ENCODE results near the gene TEDC2.

TEDC2 gene

GRCh38 chr16:2458887-2459646 is 842 bp upstream of the TEDC2 start:
- Histone ChIP-seq H3K36me3 (ENCODE audit: control insufficient read depth in 4 of 4, insufficient read depth in 4 of 4, low read length in 3 of 4) (peaks cover 6 to 56% (median 32%) of the 10 kb centered on the region in 4 experiments), H3K4me1 (ENCODE audit: control extremely low read depth in 1 of 4, control insufficient read depth in 4 of 4, insufficient read depth in 4 of 4, low read length in 3 of 4) (peaks cover 0 to 20% (median 17%) of the 10 kb centered on the region in 4 experiments), H3K4me3 (ENCODE audit: control insufficient read depth in 1 of 7, extremely low read depth in 1 of 7, insufficient read depth in 4 of 7, low read depth in 2 of 7, low read length in 6 of 7) (peak overlapping the region; percentile 25 to 76 (median 69)), H3K9me3 (ENCODE audit: control extremely low read depth in 1 of 5, control insufficient read depth in 4 of 5, insufficient read depth in 2 of 5, low read depth in 1 of 5, low read length in 4 of 5) (no peaks in the 10 kb centered on the region), H3K27me3 (replicated peaks in 2 of 5; ENCODE audit: control insufficient read depth in 4 of 5, insufficient read depth in 5 of 5, low read length in 4 of 5) (no peaks in the 10 kb centered on the region), H3K27ac (ENCODE audit: insufficient read depth in 1 of 2, low read depth in 1 of 2, low read length in 2 of 2, poor library complexity in 1 of 2, severe bottlenecking in 2 of 2) (peak overlapping the region in 1 of 2 experiments; percentile 34)
- no peak for DNase-seq
- CTCF ChIA-PET: interaction anchor here (1.0 to 1.4 kb wide), 2 partner anchors 13 to 42 kb away, joined by 3 to 6 read pairs; no protein-coding TSS in a partner anchor
- 44% methylated on average over 16 of the region's 18 CpGs for WGBS (ENCODE audit: insufficient coverage)
- POLR2A ChIA-PET: interaction anchor here (0.7 kb wide), 1 partner anchor 16 kb away, joined by 3 read pairs; the partner anchor contains the start of gene TBC1D24

GRCh38 chr16:2460391-2460713 is 443 bp downstream of the TEDC2 start:
- H3K9me3 ChIP-seq (ENCODE audit: control extremely low read depth in 1 of 5, control insufficient read depth in 4 of 5, insufficient read depth in 2 of 5, low read depth in 1 of 5, low read length in 4 of 5): no peaks in the 10 kb centered on the region
- H3K27me3 ChIP-seq (replicated peaks in 2 of 5; ENCODE audit: control insufficient read depth in 4 of 5, insufficient read depth in 5 of 5, low read length in 4 of 5): no peaks in the 10 kb centered on the region
- no peak overlapping the region for H3K27ac ChIP-seq (ENCODE audit: insufficient read depth in 1 of 2, low read depth in 1 of 2, low read length in 2 of 2, poor library complexity in 1 of 2, severe bottlenecking in 2 of 2)
- peak overlapping the region; percentile 20 to 76 (median 69) for H3K4me3 ChIP-seq (ENCODE audit: control insufficient read depth in 1 of 7, extremely low read depth in 1 of 7, insufficient read depth in 4 of 7, low read depth in 2 of 7, low read length in 6 of 7)
- ChIA-PET POLR2A (interaction anchor here (0.8 kb wide), 1 partner anchor 13 kb away, joined by 3 read pairs; no protein-coding TSS in a partner anchor), CTCF (no interaction called here)
- peaks cover 0 to 20% (median 17%) of the 10 kb centered on the region in 4 experiments for H3K4me1 ChIP-seq (ENCODE audit: control extremely low read depth in 1 of 4, control insufficient read depth in 4 of 4, insufficient read depth in 4 of 4, low read length in 3 of 4)
- 3% methylated on average over 15 of the region's 20 CpGs for WGBS (ENCODE audit: insufficient coverage)
- DNase-seq: no peak
- H3K36me3 ChIP-seq (ENCODE audit: control insufficient read depth in 4 of 4, insufficient read depth in 4 of 4, low read length in 3 of 4): peaks cover 6 to 48% (median 26%) of the 10 kb centered on the region in 4 experiments

GRCh38 chr16:2460916-2461315 is 1.0 kb downstream of the TEDC2 start:
- ChIA-PET POLR2A (no interaction called here), CTCF (no interaction called here)
- peaks cover 0 to 20% (median 17%) of the 10 kb centered on the region in 4 experiments for H3K4me1 ChIP-seq (ENCODE audit: control extremely low read depth in 1 of 4, control insufficient read depth in 4 of 4, insufficient read depth in 4 of 4, low read length in 3 of 4)
- no peak for DNase-seq
- 100% methylated on average over 6 of the region's 13 CpGs for whole genome bisulfite sequencing (ENCODE audit: insufficient coverage)
- H3K27ac ChIP-seq (ENCODE audit: insufficient read depth in 1 of 2, low read depth in 1 of 2, low read length in 2 of 2, poor library complexity in 1 of 2, severe bottlenecking in 2 of 2): no peak overlapping the region
- H3K9me3 ChIP-seq (ENCODE audit: control extremely low read depth in 1 of 5, control insufficient read depth in 4 of 5, insufficient read depth in 2 of 5, low read depth in 1 of 5, low read length in 4 of 5): no peaks in the 10 kb centered on the region
- peaks cover 6 to 43% (median 21%) of the 10 kb centered on the region in 4 experiments for H3K36me3 ChIP-seq (ENCODE audit: control insufficient read depth in 4 of 4, insufficient read depth in 4 of 4, low read length in 3 of 4)
- no peaks in the 10 kb centered on the region for H3K27me3 ChIP-seq (replicated peaks in 2 of 5; ENCODE audit: control insufficient read depth in 4 of 5, insufficient read depth in 5 of 5, low read length in 4 of 5)
- peak overlapping the region in 1 of 7 experiments; percentile 75 for H3K4me3 ChIP-seq (ENCODE audit: control insufficient read depth in 1 of 7, extremely low read depth in 1 of 7, insufficient read depth in 4 of 7, low read depth in 2 of 7, low read length in 6 of 7)

- no peak overlapping the region for H3K4me3 ChIP-seq (ENCODE audit: control insufficient read depth in 1 of 7, extremely low read depth in 1 of 7, insufficient read depth in 4 of 7, low read depth in 2 of 7, low read length in 6 of 7)
- WGBS (ENCODE audit: insufficient coverage): 94% methylated on average over 20 of the region's 23 CpGs
- peaks cover 0 to 26% (median 20%) of the 10 kb centered on the region in 4 experiments for H3K4me1 ChIP-seq (ENCODE audit: control extremely low read depth in 1 of 4, control insufficient read depth in 4 of 4, insufficient read depth in 4 of 4, low read length in 3 of 4)
- no peak for DNase-seq
- no peak overlapping the region for H3K27ac ChIP-seq (ENCODE audit: insufficient read depth in 1 of 2, low read depth in 1 of 2, low read length in 2 of 2, poor library complexity in 1 of 2, severe bottlenecking in 2 of 2)
- peaks cover 0 to 30% (median 8%) of the 10 kb centered on the region in 4 experiments for H3K36me3 ChIP-seq (ENCODE audit: control insufficient read depth in 4 of 4, insufficient read depth in 4 of 4, low read length in 3 of 4)
- H3K9me3 ChIP-seq (ENCODE audit: control extremely low read depth in 1 of 5, control insufficient read depth in 4 of 5, insufficient read depth in 2 of 5, low read depth in 1 of 5, low read length in 4 of 5): no peaks in the 10 kb centered on the region
- CTCF ChIA-PET: interaction anchor here (1.2 to 1.4 kb wide), 2 partner anchors 8 to 23 kb away, joined by 3 to 5 read pairs; partner anchors contain the start of gene NTN3
- POLR2A ChIA-PET: no interaction called here
- H3K27me3 ChIP-seq (replicated peaks in 2 of 5; ENCODE audit: control insufficient read depth in 4 of 5, insufficient read depth in 5 of 5, low read length in 4 of 5): no peaks in the 10 kb centered on the region
These were observed 2.3 kb downstream of the TEDC2 start for GRCh38 chr16:2462031-2462866.

- peaks cover 0 to 40% (median 36%) of the 10 kb centered on the region in 4 experiments for H3K4me1 ChIP-seq (ENCODE audit: control extremely low read depth in 1 of 4, control insufficient read depth in 4 of 4, insufficient read depth in 4 of 4, low read length in 3 of 4)
- WGBS (ENCODE audit: insufficient coverage): 91% methylated on average over 8 of the region's 12 CpGs
- CTCF ChIA-PET: no interaction called here
- no peak for DNase-seq
- H3K27ac ChIP-seq (ENCODE audit: insufficient read depth in 1 of 2, low read depth in 1 of 2, low read length in 2 of 2, poor library complexity in 1 of 2, severe bottlenecking in 2 of 2): no peak overlapping the region
- POLR2A ChIA-PET: no interaction called here
- no peak overlapping the region for H3K4me3 ChIP-seq (ENCODE audit: control insufficient read depth in 1 of 7, extremely low read depth in 1 of 7, insufficient read depth in 4 of 7, low read depth in 2 of 7, low read length in 6 of 7)
- no peaks in the 10 kb centered on the region for H3K9me3 ChIP-seq (ENCODE audit: control extremely low read depth in 1 of 5, control insufficient read depth in 4 of 5, insufficient read depth in 2 of 5, low read depth in 1 of 5, low read length in 4 of 5)
- H3K27me3 ChIP-seq (replicated peaks in 2 of 5; ENCODE audit: control insufficient read depth in 4 of 5, insufficient read depth in 5 of 5, low read length in 4 of 5): peaks cover 0 to 11% (median 2%) of the 10 kb centered on the region in 5 experiments
- peaks cover 0 to 17% (median 3%) of the 10 kb centered on the region in 4 experiments for H3K36me3 ChIP-seq (ENCODE audit: control insufficient read depth in 4 of 4, insufficient read depth in 4 of 4, low read length in 3 of 4)
These were observed 4.4 kb downstream of the TEDC2 start for GRCh38 chr16:2464333-2464732.

- ChIA-PET CTCF (no interaction called here), POLR2A (interaction anchor here (0.6 kb wide), 1 partner anchor 31 kb away, joined by 3 read pairs; no protein-coding TSS in a partner anchor)
- Histone ChIP-seq H3K9me3 (ENCODE audit: control extremely low read depth in 1 of 5, control insufficient read depth in 4 of 5, insufficient read depth in 2 of 5, low read depth in 1 of 5, low read length in 4 of 5) (no peaks in the 10 kb centered on the region), H3K36me3 (ENCODE audit: control insufficient read depth in 4 of 4, insufficient read depth in 4 of 4, low read length in 3 of 4) (peaks cover 0 to 17% (median 3%) of the 10 kb centered on the region in 4 experiments), H3K4me3 (ENCODE audit: control insufficient read depth in 1 of 7, extremely low read depth in 1 of 7, insufficient read depth in 4 of 7, low read depth in 2 of 7, low read length in 6 of 7) (no peak overlapping the region), H3K27ac (ENCODE audit: insufficient read depth in 1 of 2, low read depth in 1 of 2, low read length in 2 of 2, poor library complexity in 1 of 2, severe bottlenecking in 2 of 2) (no peak overlapping the region), H3K27me3 (replicated peaks in 2 of 5; ENCODE audit: control insufficient read depth in 4 of 5, insufficient read depth in 5 of 5, low read length in 4 of 5) (peaks cover 0 to 26% (median 14%) of the 10 kb centered on the region in 5 experiments), H3K4me1 (ENCODE audit: control extremely low read depth in 1 of 4, control insufficient read depth in 4 of 4, insufficient read depth in 4 of 4, low read length in 3 of 4) (peaks cover 0 to 32% (median 26%) of the 10 kb centered on the region in 4 experiments)
- peak in 2 of 3 donors; percentile 24 to 27 for DNase-seq
- 94% methylated on average over 12 of the region's 12 CpGs for WGBS (ENCODE audit: insufficient coverage)
These were observed 5.9 kb downstream of the TEDC2 start for GRCh38 chr16:2465653-2466415.
